Measurements from ENCODE around the gene MGMT. TPM values are rescaled to one million over a fixed set of nuclear protein-coding genes. Genes with fewer than 3 reads are reported as not detected.

MGMT gene
- total and polyA plus RNA-seq, 2 of the 4 experiments (the other 2 are of a cell fraction): 11.5 to 17.8 TPM

DNA sequence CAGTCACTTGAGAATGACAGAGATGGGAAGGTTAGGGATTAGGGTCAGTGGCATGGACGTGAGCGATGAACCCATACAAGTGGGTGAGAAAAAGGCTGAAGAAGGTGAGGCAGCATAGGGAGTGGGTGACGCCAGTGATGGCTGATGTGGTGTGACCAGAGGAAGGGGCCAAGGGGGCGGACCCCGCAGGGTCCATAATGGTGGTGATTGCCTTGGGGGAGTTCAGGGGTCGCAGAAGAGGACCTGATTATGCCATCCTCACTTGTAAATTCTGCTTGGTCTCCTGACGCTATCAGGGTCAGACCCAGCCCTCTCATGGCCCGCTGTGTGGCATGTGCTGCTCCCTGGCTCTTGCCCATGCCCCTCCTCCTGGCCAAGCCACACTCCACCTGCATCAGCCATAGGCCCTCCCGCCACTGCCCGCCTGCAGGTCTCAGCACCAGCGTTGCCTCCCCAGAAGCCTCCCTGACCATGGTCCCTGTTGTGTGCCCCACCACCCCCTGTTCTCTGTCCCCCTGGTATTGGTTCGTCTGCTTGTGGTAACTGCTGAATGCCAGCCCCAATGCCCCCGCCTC is 261.3 kb downstream of the MGMT start:
- H3K36me3 ChIP-seq (ENCODE audit: control insufficient read depth, insufficient read depth, low read length): no peaks in the 10 kb centered on the region
- intact Hi-C loops (cut with micrococcal nuclease) (no loop called here), dilution Hi-C loops (cut with HindIII; ENCODE audit: low sequenced_read_pairs, unreplicated experiment) (no loop called here), in situ Hi-C loops (cut with MboI; ENCODE audit: low sequenced_read_pairs) (no loop called here)
- no peaks in the 10 kb centered on the region for H3K79me1 ChIP-seq (ENCODE audit: low read depth in 1 of 2, low read length in 2 of 2)
- H3K4ac ChIP-seq (ENCODE audit: low read depth, low read length): no peak overlapping the region
- TF ChIP-seq, protein P1, sequence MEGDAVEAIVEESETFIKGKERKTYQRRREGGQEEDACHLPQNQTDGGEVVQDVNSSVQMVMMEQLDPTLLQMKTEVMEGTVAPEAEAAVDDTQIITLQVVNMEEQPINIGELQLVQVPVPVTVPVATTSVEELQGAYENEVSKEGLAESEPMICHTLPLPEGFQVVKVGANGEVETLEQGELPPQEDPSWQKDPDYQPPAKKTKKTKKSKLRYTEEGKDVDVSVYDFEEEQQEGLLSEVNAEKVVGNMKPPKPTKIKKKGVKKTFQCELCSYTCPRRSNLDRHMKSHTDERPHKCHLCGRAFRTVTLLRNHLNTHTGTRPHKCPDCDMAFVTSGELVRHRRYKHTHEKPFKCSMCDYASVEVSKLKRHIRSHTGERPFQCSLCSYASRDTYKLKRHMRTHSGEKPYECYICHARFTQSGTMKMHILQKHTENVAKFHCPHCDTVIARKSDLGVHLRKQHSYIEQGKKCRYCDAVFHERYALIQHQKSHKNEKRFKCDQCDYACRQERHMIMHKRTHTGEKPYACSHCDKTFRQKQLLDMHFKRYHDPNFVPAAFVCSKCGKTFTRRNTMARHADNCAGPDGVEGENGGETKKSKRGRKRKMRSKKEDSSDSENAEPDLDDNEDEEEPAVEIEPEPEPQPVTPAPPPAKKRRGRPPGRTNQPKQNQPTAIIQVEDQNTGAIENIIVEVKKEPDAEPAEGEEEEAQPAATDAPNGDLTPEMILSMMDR (conservative IDR thresholded peaks at IDR 0.05; ENCODE audit: low read depth, low read length): no peak
- TF ChIP-seq SMC3 (IDR thresholded peaks at IDR 0.05; ENCODE audit: low read depth, low read length): no peak
- TF ChIP-seq CHD1 (IDR thresholded peaks at IDR 0.05; ENCODE audit: low read depth, low read length): no peak
- no peak for TF ChIP-seq MXI1 (IDR thresholded peaks at IDR 0.05; ENCODE audit: borderline replicate concordance, low read depth, low read length)
- no peak for TF ChIP-seq CEBPB (IDR thresholded peaks at IDR 0.05; ENCODE audit: low read depth, low read length)
- no peak for TF ChIP-seq RFX5 (IDR thresholded peaks at IDR 0.05; ENCODE audit: low read depth, low read length)
- TF ChIP-seq BHLHE40 (IDR thresholded peaks at IDR 0.05; ENCODE audit: low read depth, low read length): no peak
- H3K27ac ChIP-seq (ENCODE audit: insufficient read depth, low read length): no peak overlapping the region
- H3K9me1 ChIP-seq (ENCODE audit: insufficient read depth, low read length): no peaks in the 10 kb centered on the region
- H2BK20ac ChIP-seq (ENCODE audit: low read depth, low read length): no peak overlapping the region
- WGBS, 2 experiments (ENCODE audit: extremely low coverage in 2 of 2, insufficient read length in 1 of 2): 83% methylated on average over 3 of the region's 13 CpGs; no CpG with 5 or more reads in 1 of the 2 experiments
- H3K9me3 ChIP-seq (ENCODE audit: control insufficient read depth, insufficient read depth, low read length): peaks cover 19% of the 10 kb centered on the region
- no peak overlapping the region for H4K5ac ChIP-seq (ENCODE audit: low read depth, low read length)
- CTCF ChIA-PET: no interaction called here
- POLR2A ChIA-PET (ENCODE audit: unreplicated experiment): no interaction called here
- no peak overlapping the region for H4K8ac ChIP-seq (ENCODE audit: low read depth in 2 of 2, low read length in 2 of 2)
- BruUV-seq (replicated peaks): no TSS peak
- H4K91ac ChIP-seq (ENCODE audit: insufficient read depth, low read depth, low read length): no peak overlapping the region
- H3K56ac ChIP-seq (ENCODE audit: extremely low read depth, insufficient read depth, low read length): no peak overlapping the region
- H3K18ac ChIP-seq (ENCODE audit: low read depth, low read length): no peak overlapping the region
- no peak overlapping the region for H2AFZ ChIP-seq (replicated peaks; ENCODE audit: low read length, poor library complexity)
- no peak overlapping the region for H3K4me2 ChIP-seq (ENCODE audit: low read depth, low read length)
- no peak for ATAC-seq (ENCODE audit: low read depth)
- no peak overlapping the region for H2BK120ac ChIP-seq (ENCODE audit: low read depth, low read length)
- H2AK5ac ChIP-seq (ENCODE audit: low read depth, low read length): no peak overlapping the region
- no peak overlapping the region for H2BK5ac ChIP-seq (ENCODE audit: low read depth, low read length, poor library complexity, severe bottlenecking)
- no peak overlapping the region for H2BK15ac ChIP-seq (ENCODE audit: low read depth, low read length)
- no peaks in the 10 kb centered on the region for H3K4me1 ChIP-seq (ENCODE audit: control insufficient read depth, insufficient read depth, low read length)
- H3K14ac ChIP-seq (replicated peaks; ENCODE audit: low read depth, low read length): no peak overlapping the region
- H4K20me1 ChIP-seq (ENCODE audit: insufficient read depth, low read length): no peaks in the 10 kb centered on the region
- DNase-seq: no peak
- no peak overlapping the region for H3K23ac ChIP-seq (ENCODE audit: low read depth, low read length)
- H3K4me3 ChIP-seq (ENCODE audit: insufficient read depth, low read depth, low read length): no peak overlapping the region
- no peaks in the 10 kb centered on the region for H3K27me3 ChIP-seq (ENCODE audit: control insufficient read depth, insufficient read depth, low read length)
- no peak overlapping the region for H3K9ac ChIP-seq (ENCODE audit: low read depth, low read length)
- no peak overlapping the region for H2AK9ac ChIP-seq (replicated peaks; ENCODE audit: low read depth, low read length, poor library complexity)

Measured in IMR-90 (cell line).